GM12878 (cell line): ENCODE data around the gene MYD88. TPM values are rescaled to one million over a fixed set of nuclear protein-coding genes. Genes with fewer than 3 reads are reported as not detected.
A peak's percentile ranks its signal among the peaks of the same experiment; 100 is the strongest.

ENCODE experiments used
- ATAC-seq: fragments of 200-7000 bp; cut with Tn5 transposase; 3 replicates; pipeline ENCODE4 v1.9.1; 2020; ENCODE audit warnings: mild to moderate bottlenecking, moderate library complexity
- BruUV-seq: library from RNA; stranded (reverse); fragments of 400-500 nt; replicated peaks from 2 replicates; lab custom pipeline; 2021; lab: Mats Ljungman, UMichigan
- CTCF ChIA-PET: fragments of 300-600 bp; sonication (Branson Sonifier 250); formaldehyde crosslinking; extraction: SDS; loops from one replicate; lab custom pipeline; 2021; ENCODE audit warnings: inconsistent platforms; lab: Yijun Ruan, JAX
- POLR2A ChIA-PET: fragments of 350-600 bp; formaldehyde crosslinking; extraction: SDS; loops from one replicate; lab custom pipeline; 2021; ENCODE audit warnings: inconsistent platforms; lab: Charles Lee
- RAD21 ChIA-PET: fragments of 300-600 bp; sonication (Branson Sonifier 250); formaldehyde crosslinking; loops from one replicate; lab custom pipeline; 2023; ENCODE audit warnings: antibody characterized with exemption; ENCODE audit not compliant: unreplicated experiment; lab: Charles Lee
- SMC1A ChIA-PET: fragments of 300-600 bp; sonication (Branson Sonifier 250); formaldehyde crosslinking; loops from one replicate; lab custom pipeline; 2023; ENCODE audit not compliant: unreplicated experiment, uncharacterized antibody; lab: Charles Lee
- DNase-seq: peaks from one replicate; pipeline ENCODE4 v3.0.0-alpha.2; 2011; ENCODE audit warnings: low read depth, low spot score
- FAIRE-seq: peaks from 3 replicates; lab custom pipeline; 2011; peaks lifted over from hg19 to GRCh38; lab: Jason Lieb, UNC
- H2AFZ ChIP-seq: 2 replicates; pipeline ENCODE4 v1.6.0; 2011; ENCODE audit warnings: low read depth, low read length, control low read depth; ENCODE audit not compliant: control insufficient read depth
- H3K27ac ChIP-seq: 2 replicates; pipeline ENCODE4 v1.5.1; 2011; ENCODE audit warnings: control low read depth; ENCODE audit not compliant: control insufficient read depth, insufficient read depth
- H3K27me3 ChIP-seq, 2 experiments: replicated peaks in 1 of 2; 2 replicates each; pipeline versions ENCODE4 v1.6.0 to v1.6.1; 2011; ENCODE audit warnings: low read length in 1 of 2; ENCODE audit not compliant: control insufficient read depth in 2 of 2, insufficient read depth in 2 of 2
- H3K36me3 ChIP-seq, 2 experiments: 2 replicates each; pipeline ENCODE4 v1.5.1; 2011; ENCODE audit warnings: low read length in 1 of 2; ENCODE audit not compliant: control insufficient read depth in 2 of 2, insufficient read depth in 2 of 2
- H3K4me1 ChIP-seq: 2 replicates; pipeline ENCODE4 v1.6.1; 2011; ENCODE audit warnings: mild to moderate bottlenecking, low read length, moderate library complexity, mixed read lengths; ENCODE audit not compliant: control insufficient read depth, insufficient read depth
- H3K4me2 ChIP-seq: 2 replicates; pipeline ENCODE4 v1.6.0; 2011; ENCODE audit warnings: control low read depth; ENCODE audit not compliant: control insufficient read depth, insufficient read depth
- H3K4me3 ChIP-seq: fragments of 200-600 bp; sonication (generic); 2 replicates; pipeline ENCODE4 v1.5.1; 2016
- H3K79me2 ChIP-seq: 2 replicates; pipeline ENCODE4 v1.6.0; 2011; ENCODE audit warnings: low read length; ENCODE audit not compliant: control insufficient read depth, insufficient read depth
- H3K9ac ChIP-seq: 2 replicates; pipeline ENCODE4 v1.8.0; 2011; ENCODE audit warnings: low read length, control low read depth, mixed read lengths; ENCODE audit not compliant: control insufficient read depth, insufficient read depth
- H3K9me3 ChIP-seq: replicated peaks from 3 replicates; pipeline ENCODE4 v1.5.1; 2011; ENCODE audit warnings: mild to moderate bottlenecking, low read length; ENCODE audit not compliant: control insufficient read depth, insufficient read depth
- H4K20me1 ChIP-seq: 2 replicates; pipeline ENCODE4 v1.6.0; 2011; ENCODE audit not compliant: control insufficient read depth, insufficient read depth
- ASH2L ChIP-seq: fragments of 300-600, 200-600 bp; sonication (generic); IDR thresholded peaks from 2 replicates; pipeline ENCODE4 v1.6.1; 2017; ENCODE audit warnings: low read depth, mild to moderate bottlenecking, borderline replicate concordance
- ATF3 ChIP-seq: IDR thresholded peaks from 2 replicates; pipeline ENCODE4 v1.6.1; 2011; ENCODE audit warnings: low read depth, mild to moderate bottlenecking, low read length, moderate library complexity, borderline replicate concordance; ENCODE audit errors: extremely low read depth
- CHD4 ChIP-seq: fragments of 200-600 bp; sonication (generic); IDR thresholded peaks from 2 replicates; pipeline ENCODE4 v1.6.1; 2016; ENCODE audit warnings: mild to moderate bottlenecking
- EP300 ChIP-seq, 2 experiments: fragments of 150-350 bp in 1 of 2; IDR thresholded peaks; 2 replicates each; pipeline ENCODE4 v1.6.1; 2011 to 2012; ENCODE audit warnings: low read depth in 2 of 2, low read length in 2 of 2, borderline replicate concordance in 1 of 2, improper control_type of control experiment in 1 of 2, inconsistent platforms in 1 of 2; ENCODE audit not compliant: control insufficient read depth in 1 of 2
- NFYA ChIP-seq: IDR thresholded peaks from 2 replicates; pipeline ENCODE4 v1.6.1; 2011; ENCODE audit warnings: low read depth, mild to moderate bottlenecking, low read length, improper control_type of control experiment, borderline replicate concordance
- POLR2AphosphoS5 ChIP-seq: IDR thresholded peaks from 2 replicates; pipeline ENCODE4 v1.6.1; 2011; ENCODE audit warnings: mild to moderate bottlenecking, low read length, inconsistent platforms
- RBBP5 ChIP-seq: fragments of 200-600 bp; sonication (generic); conservative IDR thresholded peaks from 2 replicates; pipeline ENCODE4 v1.6.1; 2016
- RUNX3 ChIP-seq: IDR thresholded peaks from 2 replicates; pipeline ENCODE4 v1.6.1; 2012; ENCODE audit warnings: low read length, inconsistent platforms
- SRF ChIP-seq, 2 experiments: IDR thresholded peaks; 2 replicates each; pipeline ENCODE4 v1.6.1; 2011; ENCODE audit warnings: low read depth in 2 of 2, low read length in 2 of 2, mild to moderate bottlenecking in 1 of 2, moderate library complexity in 1 of 2
- STAT3 ChIP-seq: IDR thresholded peaks from 2 replicates; pipeline ENCODE4 v1.6.1; 2011; ENCODE audit warnings: low read depth, low read length, improper control_type of control experiment
- YY1 ChIP-seq: IDR thresholded peaks from 2 replicates; pipeline ENCODE4 v1.6.1; 2011; ENCODE audit warnings: low read depth, mild to moderate bottlenecking, low read length
- WGBS: methylation state at CpG from one replicate; pipeline ENCODE4 v1.1.6; 2016; ENCODE audit warnings: low lambda C conversion rate; ENCODE audit not compliant: insufficient replicate concordance, insufficient coverage; ENCODE audit errors: missing lambda C conversion rate; 5-methylcytosine and 5-hydroxymethylcytosine counted together
- in situ Hi-C: fragments of 300-500 bp; cut with MboI; formaldehyde crosslinking; loops from 9 replicates; pipeline ENCODE4 v1.14.3; 2018; ENCODE audit warnings: mixed read lengths
- intact Hi-C: fragments of 100-400 bp; cut with micrococcal nuclease; formaldehyde crosslinking; loops from one replicate; pipeline ENCODE4 v1.14.2; 2022; ENCODE audit not compliant: unreplicated experiment
- polyA plus RNA-seq, 11 experiments: library from polyadenylated mRNA; depleted of rRNA in 4 of 11; unstranded in 6 of 11; stranded (reverse) in 5 of 11; fragments of >200 nt; fragmentation: Nextera tagmentation in 4 of 11; fragmentation: Illumina TruSeq in 1 of 11; extraction: Ambion mirVana in 4 of 11; extraction: Trizol in 1 of 11; gene quantifications; 1 replicate in 1 of 11; 2 replicates in 10 of 11; pipeline versions ENCODE4 v1.2.1 to v1.2.3, GENCODE V29; 2011 to 2016; ENCODE audit warnings: inconsistent platforms in 2 of 11, missing spikeins in 2 of 11, low read depth in 1 of 11
- total RNA-seq, 4 experiments: library from RNA; depleted of rRNA in 3 of 4; stranded (reverse); fragments of >200 nt in 3 of 4; fragmentation: Illumina TruSeq in 1 of 4; extraction: Trizol in 1 of 4; gene quantifications; 2 replicates each; pipeline versions ENCODE4 v1.2.1 to v1.2.3, GENCODE V29; 2013 to 2021
- TF ChIP-seq, protein P1 (sequence below): fragments of 450-650 bp; conservative IDR thresholded peaks from 2 replicates; pipeline ENCODE4 v1.6.1; 2017; ENCODE audit warnings: mild to moderate bottlenecking, moderate library complexity
- TF ChIP-seq, protein P2 (sequence below): fragments of 450-650 bp; IDR thresholded peaks from 2 replicates; pipeline ENCODE4 v1.6.1; 2016; ENCODE audit warnings: mild to moderate bottlenecking, moderate library complexity, borderline replicate concordance
- TF ChIP-seq, protein P3 (sequence below): fragments of 450-650 bp; IDR thresholded peaks from 2 replicates; pipeline ENCODE4 v1.6.1; 2017; ENCODE audit warnings: mild to moderate bottlenecking

Gene MYD88
- total and polyA plus RNA-seq, 10 of the 15 experiments (the other 5 are each of a cell fraction or from before 2014, with no cell fraction given): 5.5 to 84.8 (median 67.5) TPM

GRCh38 chr3:38169027-38169317 is 30.5 kb downstream of the MYD88 start (continued):
- TF ChIP-seq ATF3 (no peak), POLR2AphosphoS5 (no peak), EP300 (IDR thresholded peaks at IDR 0.05; ENCODE audit: borderline replicate concordance in 1 of 2, control insufficient read depth in 1 of 2, low read depth in 2 of 2, low read length in 2 of 2) (0 out of 4 replicates have a peak, but pooled peaks of 1 of the 2 experiments have one; percentile 28)

GRCh38 chr3:38170722-38171121 is 32.3 kb downstream of the MYD88 start:
- no peak for DNase-seq
- no TSS peak for BruUV-seq
- H3K79me2 ChIP-seq: peaks cover 99% of the 10 kb centered on the region
- no peak overlapping the region for H3K9ac ChIP-seq
- H3K27me3 ChIP-seq: no peaks in the 10 kb centered on the region
- no peaks in the 10 kb centered on the region for H3K9me3 ChIP-seq
- peak overlapping the region; percentile 66 for H3K4me2 ChIP-seq
- H3K4me1 ChIP-seq: peaks cover 33% of the 10 kb centered on the region
- RAD21 ChIA-PET: interaction anchor here (1.4 to 1.7 kb wide), 2 partner anchors 34 to 66 kb away, joined by 3 to 6 read pairs; partner anchors contain the start of gene ACAA1
- in situ Hi-C loops (no loop called here), intact Hi-C loops (no loop called here)
- POLR2A ChIA-PET: interaction anchor here (0.9 to 1.3 kb wide), 3 partner anchors 18 to 34 kb away, joined by 3 read pairs; partner anchors contain the start of gene ACAA1
- no peak for FAIRE-seq
- no peak for ATAC-seq
- H3K4me3 ChIP-seq: peak overlapping the region; percentile 45; the same call in 1 of the 2 replicates
- H2AFZ ChIP-seq: no peak overlapping the region
- CTCF ChIA-PET: interaction anchor here (0.8 to 1.7 kb wide), 5 partner anchors 8 to 54 kb away, joined by 3 to 5 read pairs (median 3); no protein-coding TSS in a partner anchor
- SMC1A ChIA-PET: interaction anchor here (0.8 to 3.2 kb wide), 11 partner anchors 8 to 58 kb away, joined by 3 to 18 read pairs (median 5); partner anchors contain the start of genes ACAA1 and MYD88
- H3K36me3 ChIP-seq: no peaks in the 10 kb centered on the region
- 99% methylated on average over 4 of the region's 4 CpGs for WGBS
- H4K20me1 ChIP-seq: peaks cover 12% of the 10 kb centered on the region; the same call in 1 of the 2 replicates
- H3K27ac ChIP-seq: peak overlapping the region; percentile 12; the same call in 1 of the 2 replicates
- TF ChIP-seq, protein P1, sequence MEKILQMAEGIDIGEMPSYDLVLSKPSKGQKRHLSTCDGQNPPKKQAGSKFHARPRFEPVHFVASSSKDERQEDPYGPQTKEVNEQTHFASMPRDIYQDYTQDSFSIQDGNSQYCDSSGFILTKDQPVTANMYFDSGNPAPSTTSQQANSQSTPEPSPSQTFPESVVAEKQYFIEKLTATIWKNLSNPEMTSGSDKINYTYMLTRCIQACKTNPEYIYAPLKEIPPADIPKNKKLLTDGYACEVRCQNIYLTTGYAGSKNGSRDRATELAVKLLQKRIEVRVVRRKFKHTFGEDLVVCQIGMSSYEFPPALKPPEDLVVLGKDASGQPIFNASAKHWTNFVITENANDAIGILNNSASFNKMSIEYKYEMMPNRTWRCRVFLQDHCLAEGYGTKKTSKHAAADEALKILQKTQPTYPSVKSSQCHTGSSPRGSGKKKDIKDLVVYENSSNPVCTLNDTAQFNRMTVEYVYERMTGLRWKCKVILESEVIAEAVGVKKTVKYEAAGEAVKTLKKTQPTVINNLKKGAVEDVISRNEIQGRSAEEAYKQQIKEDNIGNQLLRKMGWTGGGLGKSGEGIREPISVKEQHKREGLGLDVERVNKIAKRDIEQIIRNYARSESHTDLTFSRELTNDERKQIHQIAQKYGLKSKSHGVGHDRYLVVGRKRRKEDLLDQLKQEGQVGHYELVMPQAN: no peak
- TF ChIP-seq CHD4 (no peak), NFYA (no peak), STAT3 (no peak), RUNX3 (no peak), SRF (IDR thresholded peaks at IDR 0.05; ENCODE audit: low read depth in 2 of 2, low read length in 2 of 2) (no peak), ASH2L (no peak), RBBP5 (no peak), YY1 (no peak)
- TF ChIP-seq, protein P2, sequence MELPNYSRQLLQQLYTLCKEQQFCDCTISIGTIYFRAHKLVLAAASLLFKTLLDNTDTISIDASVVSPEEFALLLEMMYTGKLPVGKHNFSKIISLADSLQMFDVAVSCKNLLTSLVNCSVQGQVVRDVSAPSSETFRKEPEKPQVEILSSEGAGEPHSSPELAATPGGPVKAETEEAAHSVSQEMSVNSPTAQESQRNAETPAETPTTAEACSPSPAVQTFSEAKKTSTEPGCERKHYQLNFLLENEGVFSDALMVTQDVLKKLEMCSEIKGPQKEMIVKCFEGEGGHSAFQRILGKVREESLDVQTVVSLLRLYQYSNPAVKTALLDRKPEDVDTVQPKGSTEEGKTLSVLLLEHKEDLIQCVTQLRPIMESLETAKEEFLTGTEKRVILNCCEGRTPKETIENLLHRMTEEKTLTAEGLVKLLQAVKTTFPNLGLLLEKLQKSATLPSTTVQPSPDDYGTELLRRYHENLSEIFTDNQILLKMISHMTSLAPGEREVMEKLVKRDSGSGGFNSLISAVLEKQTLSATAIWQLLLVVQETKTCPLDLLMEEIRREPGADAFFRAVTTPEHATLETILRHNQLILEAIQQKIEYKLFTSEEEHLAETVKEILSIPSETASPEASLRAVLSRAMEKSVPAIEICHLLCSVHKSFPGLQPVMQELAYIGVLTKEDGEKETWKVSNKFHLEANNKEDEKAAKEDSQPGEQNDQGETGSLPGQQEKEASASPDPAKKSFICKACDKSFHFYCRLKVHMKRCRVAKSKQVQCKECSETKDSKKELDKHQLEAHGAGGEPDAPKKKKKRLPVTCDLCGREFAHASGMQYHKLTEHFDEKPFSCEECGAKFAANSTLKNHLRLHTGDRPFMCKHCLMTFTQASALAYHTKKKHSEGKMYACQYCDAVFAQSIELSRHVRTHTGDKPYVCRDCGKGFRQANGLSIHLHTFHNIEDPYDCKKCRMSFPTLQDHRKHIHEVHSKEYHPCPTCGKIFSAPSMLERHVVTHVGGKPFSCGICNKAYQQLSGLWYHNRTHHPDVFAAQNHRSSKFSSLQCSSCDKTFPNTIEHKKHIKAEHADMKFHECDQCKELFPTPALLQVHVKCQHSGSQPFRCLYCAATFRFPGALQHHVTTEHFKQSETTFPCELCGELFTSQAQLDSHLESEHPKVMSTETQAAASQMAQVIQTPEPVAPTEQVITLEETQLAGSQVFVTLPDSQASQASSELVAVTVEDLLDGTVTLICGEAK: no peak
- TF ChIP-seq, protein P3, sequence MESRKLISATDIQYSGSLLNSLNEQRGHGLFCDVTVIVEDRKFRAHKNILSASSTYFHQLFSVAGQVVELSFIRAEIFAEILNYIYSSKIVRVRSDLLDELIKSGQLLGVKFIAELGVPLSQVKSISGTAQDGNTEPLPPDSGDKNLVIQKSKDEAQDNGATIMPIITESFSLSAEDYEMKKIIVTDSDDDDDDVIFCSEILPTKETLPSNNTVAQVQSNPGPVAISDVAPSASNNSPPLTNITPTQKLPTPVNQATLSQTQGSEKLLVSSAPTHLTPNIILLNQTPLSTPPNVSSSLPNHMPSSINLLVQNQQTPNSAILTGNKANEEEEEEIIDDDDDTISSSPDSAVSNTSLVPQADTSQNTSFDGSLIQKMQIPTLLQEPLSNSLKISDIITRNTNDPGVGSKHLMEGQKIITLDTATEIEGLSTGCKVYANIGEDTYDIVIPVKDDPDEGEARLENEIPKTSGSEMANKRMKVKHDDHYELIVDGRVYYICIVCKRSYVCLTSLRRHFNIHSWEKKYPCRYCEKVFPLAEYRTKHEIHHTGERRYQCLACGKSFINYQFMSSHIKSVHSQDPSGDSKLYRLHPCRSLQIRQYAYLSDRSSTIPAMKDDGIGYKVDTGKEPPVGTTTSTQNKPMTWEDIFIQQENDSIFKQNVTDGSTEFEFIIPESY: no peak
